Endothelial cell (in vitro differentiated cells): ENCODE data around the gene ANKH. TPM values are rescaled to one million over a fixed set of nuclear protein-coding genes. Genes with fewer than 3 reads are reported as not detected.

Source experiments
- DNase-seq: peaks from one replicate; pipeline ENCODE4 v3.0.0; 2021; ENCODE audit warnings: low spot score
- H3K27ac Mint-ChIP-seq: one replicate; pipeline ENCODE4 v1.8.0; 2021; ENCODE audit warnings: mixed read lengths, inconsistent platforms; ENCODE audit not compliant: unreplicated experiment
- H3K27me3 Mint-ChIP-seq: one replicate; pipeline ENCODE4 v1.8.0; 2021; ENCODE audit warnings: mild to moderate bottlenecking, moderate library complexity, mixed read lengths, inconsistent platforms; ENCODE audit not compliant: unreplicated experiment
- H3K36me3 Mint-ChIP-seq: one replicate; pipeline ENCODE4 v1.8.0; 2021; ENCODE audit warnings: mild to moderate bottlenecking, low read depth, mixed read lengths, inconsistent platforms; ENCODE audit not compliant: unreplicated experiment
- H3K4me1 Mint-ChIP-seq: one replicate; pipeline ENCODE4 v1.8.0; 2021; ENCODE audit warnings: mild to moderate bottlenecking, mixed read lengths, inconsistent platforms; ENCODE audit not compliant: unreplicated experiment
- H3K4me3 Mint-ChIP-seq: one replicate; pipeline ENCODE4 v1.8.0; 2021; ENCODE audit warnings: mild to moderate bottlenecking, mixed read lengths, inconsistent platforms; ENCODE audit not compliant: unreplicated experiment
- H3K9me3 Mint-ChIP-seq: one replicate; pipeline ENCODE4 v1.8.0; 2021; ENCODE audit warnings: mixed read lengths, inconsistent platforms; ENCODE audit not compliant: unreplicated experiment
- total RNA-seq: library from RNA; stranded (reverse); fragmentation: NEBNext Ultra II Directional; extraction: Animal tissue kit (Norgen Biotek cat#: 25700); gene quantifications from one replicate; pipeline ENCODE4 v1.2.1, GENCODE V29; 2021; ENCODE audit not compliant: unreplicated experiment
- TF ChIP-seq, protein P1 (sequence below): fragments of 200-600 bp; sonication (generic); IDR thresholded peaks from one replicate; pipeline ENCODE4 v1.5.0; 2021; ENCODE audit warnings: antibody characterized with exemption; ENCODE audit not compliant: unreplicated experiment

The ANKH gene
- total RNA-seq, 1 donor from 2014 or later: 61.8 TPM

- no peak for DNase-seq
- Mint-ChIP-seq H3K36me3 (peaks cover 12% of the 10 kb centered on the region), H3K27ac (no peak overlapping the region), H3K9me3 (no peaks in the 10 kb centered on the region), H3K27me3 (peaks cover 3% of the 10 kb centered on the region), H3K4me3 (no peak overlapping the region), H3K4me1 (peaks cover 17% of the 10 kb centered on the region)
- TF ChIP-seq, protein P1, sequence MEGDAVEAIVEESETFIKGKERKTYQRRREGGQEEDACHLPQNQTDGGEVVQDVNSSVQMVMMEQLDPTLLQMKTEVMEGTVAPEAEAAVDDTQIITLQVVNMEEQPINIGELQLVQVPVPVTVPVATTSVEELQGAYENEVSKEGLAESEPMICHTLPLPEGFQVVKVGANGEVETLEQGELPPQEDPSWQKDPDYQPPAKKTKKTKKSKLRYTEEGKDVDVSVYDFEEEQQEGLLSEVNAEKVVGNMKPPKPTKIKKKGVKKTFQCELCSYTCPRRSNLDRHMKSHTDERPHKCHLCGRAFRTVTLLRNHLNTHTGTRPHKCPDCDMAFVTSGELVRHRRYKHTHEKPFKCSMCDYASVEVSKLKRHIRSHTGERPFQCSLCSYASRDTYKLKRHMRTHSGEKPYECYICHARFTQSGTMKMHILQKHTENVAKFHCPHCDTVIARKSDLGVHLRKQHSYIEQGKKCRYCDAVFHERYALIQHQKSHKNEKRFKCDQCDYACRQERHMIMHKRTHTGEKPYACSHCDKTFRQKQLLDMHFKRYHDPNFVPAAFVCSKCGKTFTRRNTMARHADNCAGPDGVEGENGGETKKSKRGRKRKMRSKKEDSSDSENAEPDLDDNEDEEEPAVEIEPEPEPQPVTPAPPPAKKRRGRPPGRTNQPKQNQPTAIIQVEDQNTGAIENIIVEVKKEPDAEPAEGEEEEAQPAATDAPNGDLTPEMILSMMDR: no peak
These were observed 140.7 kb downstream of the ANKH start for GRCh38 chr5:14730881-14731280.

GRCh38 chr5:14730466-14730865 is 141.1 kb downstream of the ANKH start:
- Mint-ChIP-seq H3K36me3 (peaks cover 12% of the 10 kb centered on the region), H3K9me3 (no peaks in the 10 kb centered on the region), H3K4me1 (peaks cover 17% of the 10 kb centered on the region), H3K4me3 (no peak overlapping the region), H3K27ac (no peak overlapping the region), H3K27me3 (peaks cover 3% of the 10 kb centered on the region)
- DNase-seq: no peak
- TF ChIP-seq, protein P1: no peak

- peaks cover 7% of the 10 kb centered on the region for H3K36me3 Mint-ChIP-seq
- H3K27ac Mint-ChIP-seq: no peak overlapping the region
- TF ChIP-seq, protein P1: no peak
- no peak overlapping the region for H3K4me3 Mint-ChIP-seq
- DNase-seq: no peak
- peaks cover 17% of the 10 kb centered on the region for H3K4me1 Mint-ChIP-seq
- peaks cover 3% of the 10 kb centered on the region for H3K27me3 Mint-ChIP-seq
- no peaks in the 10 kb centered on the region for H3K9me3 Mint-ChIP-seq
These were observed 141.9 kb downstream of the ANKH start for GRCh38 chr5:14729448-14730385.

- TF ChIP-seq, protein P1: no peak
- H3K27me3 Mint-ChIP-seq: peaks cover 6% of the 10 kb centered on the region
- no peaks in the 10 kb centered on the region for H3K9me3 Mint-ChIP-seq
- no peaks in the 10 kb centered on the region for H3K36me3 Mint-ChIP-seq
- no peak overlapping the region for H3K4me3 Mint-ChIP-seq
- H3K27ac Mint-ChIP-seq: no peak overlapping the region
- DNase-seq: peak; percentile 40
- peaks cover 17% of the 10 kb centered on the region for H3K4me1 Mint-ChIP-seq
These were observed 143.1 kb downstream of the ANKH start for GRCh38 chr5:14728459-14728938.

DNA sequence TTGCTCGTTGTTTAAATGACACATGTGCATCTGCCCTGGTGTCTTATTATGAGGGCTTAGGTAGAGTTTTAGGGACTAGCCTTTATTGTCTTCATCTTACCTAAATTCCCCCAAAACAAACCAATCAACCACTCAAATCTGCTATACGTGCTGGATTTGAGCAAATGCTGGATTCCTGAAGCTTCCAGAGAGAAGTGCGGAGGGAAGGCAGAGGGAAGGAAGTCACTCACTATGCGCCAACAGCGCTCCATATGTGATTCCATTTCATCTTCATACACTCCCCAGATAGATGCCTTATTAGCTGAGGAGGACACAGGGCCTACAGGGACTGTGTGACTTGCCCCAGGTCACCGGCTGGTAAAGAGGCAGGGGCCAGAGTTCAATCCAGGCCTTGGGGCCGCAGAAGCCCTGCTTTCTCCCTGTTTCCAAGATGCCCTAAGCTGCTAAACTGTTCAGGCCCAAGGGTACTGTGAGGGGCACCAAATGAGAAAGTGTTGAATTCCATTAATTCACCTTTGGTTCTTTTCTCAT is 143.6 kb downstream of the ANKH start:
- peaks cover 6% of the 10 kb centered on the region for H3K27me3 Mint-ChIP-seq

More for the DNA sequence above, 143.6 kb downstream of the ANKH start:
- DNase-seq: no peak
- Mint-ChIP-seq H3K36me3 (peaks cover under 1% of the 10 kb centered on the region), H3K9me3 (no peaks in the 10 kb centered on the region), H3K27ac (no peak overlapping the region), H3K4me3 (no peak overlapping the region), H3K4me1 (peaks cover 17% of the 10 kb centered on the region)
- TF ChIP-seq, protein P1: no peak
